Activated CD4-positive, alpha-beta T cell treated with anti-CD3 and anti-CD28 coated beads for 24 hours (primary cell): ENCODE results near the gene ASCL4.
"Not testable (repeated sequence)": the region's sequence is repeated elsewhere in the genome, so short reads cannot be mapped to it uniquely, and the experiment has no call there.

ENCODE experiments used
- DNase-seq, 2 donors: peaks; one replicate each; pipeline ENCODE4 v3.0.0-alpha.2; 2020; ENCODE audit warnings: low read depth in 2 of 2

Gene ASCL4, protein sequence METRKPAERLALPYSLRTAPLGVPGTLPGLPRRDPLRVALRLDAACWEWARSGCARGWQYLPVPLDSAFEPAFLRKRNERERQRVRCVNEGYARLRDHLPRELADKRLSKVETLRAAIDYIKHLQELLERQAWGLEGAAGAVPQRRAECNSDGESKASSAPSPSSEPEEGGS

DNA sequence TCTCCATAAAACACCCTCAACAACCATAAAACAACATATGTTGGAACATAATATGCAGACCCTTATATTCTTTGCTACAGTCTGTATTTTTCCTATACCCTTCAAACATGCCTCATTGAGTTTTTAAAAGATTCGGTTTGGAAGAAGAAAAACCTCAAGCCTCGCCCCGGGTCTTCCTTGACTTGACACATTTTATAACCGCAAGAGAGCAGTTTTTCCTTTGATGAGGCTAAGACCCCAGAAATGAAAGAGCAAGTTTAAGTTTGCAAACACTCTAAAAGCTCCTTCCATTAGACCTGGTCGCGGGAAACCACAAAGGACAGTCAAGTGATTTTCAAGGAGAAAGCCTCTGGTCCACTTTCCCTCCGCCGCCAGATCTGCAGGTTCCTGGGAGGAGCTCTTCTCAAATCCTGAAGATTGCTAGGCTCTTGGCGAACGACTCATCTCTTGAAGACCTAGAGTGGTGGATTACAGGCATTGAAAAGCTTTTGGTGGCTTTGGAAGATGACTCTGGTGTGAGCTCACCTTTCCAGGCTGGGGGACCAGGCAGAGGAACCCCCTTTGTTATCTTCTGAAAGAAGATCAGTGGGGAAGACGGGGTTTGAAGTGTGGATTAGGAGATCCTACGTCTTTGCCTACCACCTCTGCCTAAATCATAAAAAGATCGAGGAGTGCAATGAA, at the start of gene ASCL4:
TSS of gene ASCL4 (plus strand) at position 356 of the 681 bp plus-strand sequence. CDS start 515 bp downstream, outside the sequence.
- no peak for DNase-seq

DNA sequence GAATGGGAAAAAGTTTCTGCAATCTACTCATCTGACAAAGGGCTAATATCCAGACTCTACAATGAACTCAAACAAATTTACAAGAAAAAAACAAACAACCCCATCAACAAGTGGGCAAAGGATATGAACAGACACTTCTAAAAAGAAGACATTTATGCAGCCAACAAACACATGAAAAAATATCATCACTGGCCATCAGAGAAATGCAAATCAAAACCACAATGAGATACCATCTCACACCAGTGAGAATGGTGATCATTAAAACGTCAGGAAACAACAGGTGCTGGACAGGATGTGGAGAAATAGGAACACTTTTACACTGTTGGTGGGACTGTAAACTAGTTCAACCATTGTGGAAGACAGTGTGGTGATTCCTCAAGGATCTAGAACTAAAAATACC, 47.2 kb upstream of the ASCL4 start:
- not testable (repeated sequence) for DNase-seq

DNA sequence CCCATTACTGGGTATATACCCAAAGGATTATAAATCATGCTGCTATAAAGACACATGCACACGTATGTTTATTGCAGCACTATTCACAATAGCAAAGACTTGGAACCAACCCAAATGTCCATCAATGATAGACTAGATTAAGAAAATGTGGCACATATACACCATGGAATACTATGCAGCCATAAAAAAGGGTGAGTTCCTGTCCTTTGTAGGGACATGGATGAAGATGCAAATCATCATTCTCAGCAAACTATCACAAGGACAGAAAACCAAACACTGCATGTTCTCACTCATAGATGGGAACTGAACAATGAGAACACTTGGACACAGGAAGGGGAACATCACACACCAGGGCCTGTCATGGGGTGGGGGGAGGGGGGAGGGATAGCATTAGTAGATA, 46.8 kb upstream of the ASCL4 start:
- DNase-seq: not testable (repeated sequence)

DNA sequence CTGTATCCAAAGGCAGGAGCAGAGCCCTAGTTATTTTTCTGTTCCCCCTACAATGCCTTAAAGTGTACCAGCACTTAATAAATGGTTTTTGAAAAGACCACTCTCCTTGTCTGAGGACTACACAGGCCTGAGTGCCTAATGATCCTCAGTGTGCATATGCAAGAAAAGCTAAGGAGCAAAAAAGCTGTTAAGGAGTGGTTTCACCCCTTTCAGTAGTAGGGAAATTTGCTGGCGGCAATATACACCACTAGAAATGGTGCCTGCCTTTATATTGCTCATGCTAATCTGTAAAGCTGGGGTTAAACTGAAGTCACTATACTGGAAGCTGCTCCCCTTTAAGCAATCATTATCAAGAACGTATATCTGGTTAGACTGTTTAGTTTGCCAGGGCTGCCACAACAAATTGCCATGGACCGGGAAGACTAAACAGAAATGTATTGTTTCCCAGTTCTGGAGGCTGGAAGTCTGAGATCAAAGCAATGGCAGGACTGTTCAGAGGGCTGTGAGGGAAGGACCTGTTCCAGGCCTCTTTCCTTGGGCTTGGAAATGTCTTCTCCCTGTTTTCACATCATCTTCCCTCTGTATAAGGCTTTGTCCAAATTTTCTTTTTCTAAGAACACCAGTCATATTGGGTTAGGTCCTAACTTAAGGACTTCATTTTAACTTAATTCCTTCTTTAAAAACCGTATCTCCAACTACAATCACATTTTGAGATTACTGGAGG, 43.7 kb upstream of the ASCL4 start:
- no peak for DNase-seq

DNA sequence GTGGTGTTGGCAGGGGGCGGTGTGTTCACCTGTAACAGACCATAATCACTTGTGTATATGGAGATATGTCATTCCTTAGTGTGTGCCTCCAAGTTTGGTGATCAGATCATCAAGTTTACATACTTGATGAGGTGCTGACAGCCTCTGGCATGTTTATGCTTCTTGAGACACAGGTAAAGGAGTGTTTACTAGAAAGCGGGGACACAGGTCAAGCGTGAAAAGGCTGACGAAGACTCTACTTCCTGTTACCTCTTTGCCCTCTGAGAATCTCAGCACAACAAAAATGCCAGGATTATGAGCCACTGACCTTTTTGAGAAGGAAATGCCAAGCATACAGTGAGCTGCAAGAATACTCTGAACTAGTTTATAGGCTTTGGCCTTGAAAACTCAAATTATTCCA, 43.1 kb upstream of the ASCL4 start:
- DNase-seq: no peak

DNA sequence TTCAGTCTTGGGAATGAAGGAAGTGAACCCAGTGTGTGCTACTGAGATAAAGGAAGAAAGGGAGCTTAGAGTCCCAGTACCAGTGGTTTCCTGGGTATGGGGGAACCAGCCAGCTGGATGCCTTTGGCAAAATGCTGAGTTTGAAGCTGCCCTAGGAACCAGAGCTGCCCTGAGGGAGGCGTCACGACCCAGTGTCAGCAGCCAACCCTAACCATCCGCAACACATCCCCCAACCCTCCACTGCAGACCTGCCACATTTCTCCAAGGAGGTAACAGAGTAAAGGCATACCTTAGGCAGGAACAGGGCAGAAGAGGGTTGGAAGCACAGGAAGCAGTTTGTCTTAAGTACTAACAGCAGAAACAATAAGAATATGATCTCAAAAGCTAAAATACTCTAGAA, 42.1 kb upstream of the ASCL4 start:
- no peak for DNase-seq

DNA sequence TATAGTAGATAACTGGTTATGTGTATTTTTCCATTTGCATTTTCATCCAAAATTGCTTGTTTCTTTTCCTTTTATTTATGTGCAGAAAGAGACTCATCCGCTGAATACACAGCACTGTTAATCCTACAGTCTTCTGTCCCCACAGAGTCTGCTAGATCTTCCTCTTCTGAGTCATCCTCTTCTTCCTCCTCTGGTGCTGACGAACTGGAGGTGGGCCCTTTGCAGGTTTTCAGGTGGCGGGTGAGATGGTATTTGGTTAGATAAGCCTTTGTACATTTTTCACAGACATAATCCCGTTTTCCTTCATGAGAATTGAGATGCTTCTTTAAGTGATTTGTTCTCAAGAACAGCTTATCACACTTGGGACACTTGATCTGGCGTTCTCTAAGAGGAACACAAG, 40.4 kb upstream of the ASCL4 start:
- DNase-seq: no peak

DNA sequence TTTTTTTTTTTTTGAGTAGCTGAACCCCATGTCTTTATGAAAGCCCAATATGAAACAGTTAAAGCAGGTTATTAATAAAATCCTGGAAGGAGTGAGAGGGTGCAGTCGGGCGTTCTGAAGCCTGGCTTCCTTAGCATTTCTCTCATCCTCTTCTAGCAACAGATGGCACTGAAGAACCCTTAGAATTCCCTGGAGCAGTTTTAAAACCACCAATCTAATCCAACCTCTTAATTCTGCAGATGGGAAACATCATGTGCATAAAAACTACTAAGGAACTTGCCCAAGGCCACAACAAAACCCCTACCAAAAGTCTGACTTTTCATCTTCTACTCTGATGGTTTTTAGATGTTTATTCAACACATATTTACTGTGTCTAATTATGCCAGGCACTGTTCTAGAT, 38.7 kb upstream of the ASCL4 start:
- DNase-seq: no peak

DNA sequence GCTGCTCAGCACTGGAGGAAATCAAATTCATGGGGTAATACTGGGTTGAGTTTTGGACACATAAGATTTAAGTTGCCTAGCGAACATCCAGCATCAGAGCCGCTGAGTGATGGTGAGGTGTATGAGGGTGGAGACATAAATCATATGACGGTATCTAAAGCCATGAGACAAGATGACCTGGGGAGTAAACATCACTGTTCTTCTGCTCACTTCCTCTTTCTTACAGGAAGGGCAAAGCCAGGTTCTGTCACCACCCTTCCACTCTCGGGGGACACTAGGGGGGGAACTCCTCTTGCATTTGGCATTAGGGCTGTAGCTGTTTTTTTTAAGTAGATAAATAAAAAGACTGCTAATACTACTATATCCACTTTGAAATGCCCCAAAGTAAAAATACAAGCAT, 37.6 kb upstream of the ASCL4 start:
- no peak for DNase-seq

DNA sequence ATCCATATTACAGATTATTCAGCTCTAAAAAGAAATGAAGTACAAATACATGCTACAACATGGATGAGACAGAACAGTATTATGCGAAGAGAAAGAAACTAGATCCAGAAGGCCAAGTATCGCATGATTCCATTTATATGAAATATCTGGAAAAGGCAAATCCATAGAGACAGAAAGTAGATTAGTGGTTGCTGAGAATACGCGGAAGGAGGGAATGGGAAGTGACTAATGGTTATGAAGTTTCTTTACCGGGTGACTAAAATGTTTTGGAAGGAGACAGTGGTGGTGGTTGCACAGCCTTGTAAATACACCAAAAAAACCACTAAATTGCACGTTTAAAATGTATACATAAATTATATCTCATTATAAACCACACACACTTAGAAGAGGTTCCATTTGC, 26.0 kb upstream of the ASCL4 start:
- no peak for DNase-seq

DNA sequence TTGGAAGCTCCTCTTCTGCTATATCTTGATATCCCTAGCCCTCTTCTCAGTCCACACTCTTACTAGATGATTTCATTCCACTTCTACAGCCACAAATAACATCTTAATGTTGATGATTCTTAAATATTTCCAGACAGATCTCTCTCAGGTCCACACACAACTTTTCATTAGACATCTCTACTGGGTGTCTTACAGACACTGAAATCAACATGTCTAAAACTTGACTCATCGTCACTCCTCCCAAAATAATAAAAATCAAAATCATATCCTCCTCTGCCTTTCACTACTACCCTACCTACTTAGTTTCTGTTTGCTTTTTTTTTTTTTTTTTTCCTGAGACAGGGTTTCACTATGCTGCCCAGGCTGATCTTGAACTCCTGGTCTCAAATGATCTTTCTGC, 25.4 kb upstream of the ASCL4 start:
- DNase-seq: no peak

DNA sequence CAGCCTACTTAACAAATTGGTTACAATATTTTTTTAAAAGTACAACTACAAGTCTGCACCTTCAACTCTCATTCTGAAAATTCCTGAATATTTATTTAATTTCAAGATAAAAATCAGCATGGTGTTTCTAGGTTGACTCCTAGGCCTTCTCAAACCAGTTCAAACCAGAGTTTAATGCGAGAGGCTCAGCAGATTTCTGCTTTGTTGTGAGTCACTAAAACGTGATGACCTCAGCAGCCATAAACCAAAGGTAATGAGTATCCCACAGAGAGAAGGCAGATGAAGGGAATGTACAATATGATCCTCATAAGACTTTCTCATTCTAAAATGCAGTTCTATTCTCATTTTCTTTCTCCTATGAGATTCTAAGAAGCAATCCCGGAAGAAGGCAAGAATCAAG, 15.1 kb upstream of the ASCL4 start:
- peak in 1 of 2 donors; percentile 13 for DNase-seq

DNA sequence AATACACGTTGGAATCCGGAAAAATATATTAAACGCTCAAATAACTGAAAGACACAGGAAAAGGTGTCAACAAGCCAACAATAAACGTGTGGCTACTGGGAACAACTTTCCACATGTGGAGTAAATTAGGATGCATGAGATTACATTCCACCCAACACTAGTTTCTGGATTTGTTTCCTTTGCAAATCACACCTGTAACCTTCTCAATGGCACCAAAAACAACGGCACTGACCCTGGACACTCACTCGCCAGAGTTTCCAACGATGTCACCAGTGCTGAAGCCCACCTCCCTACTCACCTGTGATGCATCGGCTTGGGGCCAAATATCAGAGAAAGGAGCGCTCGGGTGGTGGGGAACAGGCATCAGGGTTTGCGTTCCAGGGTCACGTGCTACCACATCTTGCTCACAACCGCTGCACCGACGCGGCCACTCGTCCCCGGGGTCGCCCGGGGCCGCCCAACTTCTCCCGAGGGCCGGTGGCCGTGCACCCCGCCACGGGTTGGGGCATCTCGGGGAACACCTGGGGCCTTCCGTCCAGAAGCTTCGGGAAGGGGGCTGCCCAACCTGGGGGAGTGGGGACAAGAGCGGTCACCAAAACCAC, 14.2 kb upstream of the ASCL4 start:
- DNase-seq: peak; percentile 11 to 12

DNA sequence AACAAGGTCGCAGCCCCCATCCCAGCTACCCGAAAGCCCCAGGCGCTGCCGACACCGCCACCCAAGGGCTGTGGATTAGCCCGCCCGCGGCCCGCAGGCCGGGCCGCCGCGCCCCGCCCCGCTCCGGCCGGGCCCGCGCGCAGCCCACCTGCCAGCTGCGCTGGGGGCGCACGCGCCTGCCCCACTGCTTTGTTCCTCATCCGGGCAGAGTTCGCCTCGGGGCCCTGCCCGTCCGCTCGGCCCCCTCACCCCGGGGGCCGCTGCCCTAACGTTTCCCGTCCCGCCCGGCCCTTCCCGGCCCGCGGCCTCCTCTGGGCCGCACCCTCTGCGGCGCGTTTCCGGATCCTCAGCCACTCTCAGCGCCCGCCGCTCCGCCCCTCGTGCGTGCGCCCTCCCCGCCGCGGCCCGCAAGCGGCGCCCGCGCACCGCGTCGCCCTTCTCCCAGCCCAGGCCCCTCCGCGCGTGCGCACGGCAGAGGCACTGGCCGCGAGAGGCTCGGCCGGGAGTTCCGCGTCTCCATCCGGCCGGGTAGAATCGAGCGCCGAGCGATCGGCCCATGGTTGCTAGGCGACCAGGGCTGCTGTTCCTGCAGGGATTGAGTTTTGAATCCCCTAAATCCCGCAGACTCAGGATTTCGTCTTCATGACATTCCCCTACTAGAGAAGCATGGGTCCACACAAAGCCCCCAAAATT, 13.5 kb upstream of the ASCL4 start, which contains the start of gene PRDM4:
TSS of gene PRDM4 (minus strand) at position 329 of the 693 bp plus-strand sequence. CDS start 622 bp downstream, outside the sequence.
- peak; percentile 81 to 89 for DNase-seq

DNA sequence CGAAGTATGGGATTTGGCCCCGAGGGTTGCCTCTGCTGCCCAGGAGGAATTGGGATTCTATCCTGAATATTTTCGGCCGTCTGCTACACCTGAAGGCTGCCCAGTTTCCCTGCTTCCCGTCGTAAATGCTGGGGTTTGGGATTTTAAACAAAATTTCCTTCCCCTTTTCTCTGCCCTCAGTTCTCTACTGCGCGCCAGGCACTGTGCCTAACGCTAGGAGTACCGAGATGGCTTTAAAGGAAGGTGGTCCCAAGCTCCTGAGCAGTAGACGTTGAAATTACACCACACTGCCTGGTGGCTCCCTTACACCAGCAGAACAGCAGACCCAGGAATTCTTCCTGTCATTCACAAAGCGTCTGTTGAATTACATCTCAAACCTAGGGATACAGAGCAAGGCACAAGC, 13.0 kb upstream of the ASCL4 start:
- DNase-seq: peak in 1 of 2 donors; percentile 3

DNA sequence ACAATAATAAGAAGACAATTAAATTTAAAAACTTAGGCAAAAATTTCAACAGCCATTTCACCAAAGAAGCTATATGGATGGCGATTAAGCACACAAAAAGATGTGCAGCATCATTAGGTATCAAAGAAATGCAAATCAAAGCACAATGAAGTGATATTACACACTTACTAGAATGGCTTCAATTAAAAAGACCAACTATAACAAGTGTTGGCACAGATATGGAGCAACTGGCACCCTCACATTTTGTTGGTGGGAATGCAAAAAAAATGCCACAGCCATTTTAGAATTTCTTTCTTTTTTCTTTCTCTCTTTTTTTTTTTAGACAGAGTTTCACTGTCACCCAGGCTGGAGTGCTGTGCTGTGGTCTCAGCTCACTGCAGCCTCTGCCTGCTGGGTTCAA, 11.6 kb upstream of the ASCL4 start:
- no peak for DNase-seq

DNA sequence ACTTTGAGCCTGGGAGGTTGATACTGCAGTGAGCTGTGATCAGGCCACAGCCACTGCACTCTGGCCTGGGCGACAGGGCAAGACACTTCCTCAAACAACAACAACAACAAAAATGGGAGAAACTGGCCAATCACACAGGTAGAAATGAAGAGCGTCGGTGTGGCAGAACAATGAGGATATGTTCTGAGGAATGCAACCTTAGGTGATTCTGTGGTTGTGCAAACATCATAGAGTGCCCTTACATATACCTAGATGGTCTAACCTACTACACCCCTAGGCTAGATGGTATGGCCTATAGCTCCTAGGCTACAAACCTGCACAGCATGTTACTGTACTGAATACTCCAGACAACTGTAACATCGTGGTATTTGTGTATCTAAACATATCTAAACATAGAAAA, 9.9 kb upstream of the ASCL4 start:
- no peak for DNase-seq

DNA sequence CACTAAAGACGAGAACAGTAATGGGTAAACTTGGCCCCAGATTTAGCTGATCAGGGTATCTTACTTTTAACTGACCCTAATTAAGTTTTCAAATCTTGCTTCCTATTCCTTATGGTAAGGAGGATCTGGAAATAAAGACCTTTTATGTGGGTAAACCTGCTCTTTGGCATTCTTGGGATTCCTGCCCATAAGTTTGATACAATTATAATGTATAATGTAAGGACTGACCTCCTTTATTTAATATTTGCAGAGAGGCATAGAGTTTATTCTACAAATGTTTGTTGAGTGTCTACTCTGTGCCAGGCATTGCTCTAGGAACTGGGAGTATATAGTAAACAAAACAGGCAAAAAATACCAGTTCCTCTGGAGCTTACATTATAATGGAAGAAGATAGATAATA, 9.2 kb upstream of the ASCL4 start:
- DNase-seq: no peak

DNA sequence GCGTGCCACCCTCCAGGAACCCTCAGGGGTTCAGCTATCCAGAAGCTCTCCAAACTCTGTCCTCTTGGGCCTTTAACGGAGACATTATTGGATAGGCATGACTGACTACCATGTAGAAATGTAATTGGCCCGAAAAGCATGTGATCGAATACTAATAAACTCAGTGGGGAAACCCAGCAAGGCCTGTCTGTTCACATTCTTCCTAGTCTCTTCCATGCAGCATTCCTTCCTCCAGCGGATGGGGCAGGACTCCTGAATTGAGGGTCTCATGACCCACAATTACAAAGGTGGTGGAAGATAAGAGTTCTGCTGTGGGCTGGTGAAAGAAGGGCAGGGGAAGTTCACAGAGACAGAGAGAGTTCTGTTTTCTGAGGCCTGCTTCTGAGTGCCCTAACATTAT, 7.0 kb upstream of the ASCL4 start:
- DNase-seq: no peak

DNA sequence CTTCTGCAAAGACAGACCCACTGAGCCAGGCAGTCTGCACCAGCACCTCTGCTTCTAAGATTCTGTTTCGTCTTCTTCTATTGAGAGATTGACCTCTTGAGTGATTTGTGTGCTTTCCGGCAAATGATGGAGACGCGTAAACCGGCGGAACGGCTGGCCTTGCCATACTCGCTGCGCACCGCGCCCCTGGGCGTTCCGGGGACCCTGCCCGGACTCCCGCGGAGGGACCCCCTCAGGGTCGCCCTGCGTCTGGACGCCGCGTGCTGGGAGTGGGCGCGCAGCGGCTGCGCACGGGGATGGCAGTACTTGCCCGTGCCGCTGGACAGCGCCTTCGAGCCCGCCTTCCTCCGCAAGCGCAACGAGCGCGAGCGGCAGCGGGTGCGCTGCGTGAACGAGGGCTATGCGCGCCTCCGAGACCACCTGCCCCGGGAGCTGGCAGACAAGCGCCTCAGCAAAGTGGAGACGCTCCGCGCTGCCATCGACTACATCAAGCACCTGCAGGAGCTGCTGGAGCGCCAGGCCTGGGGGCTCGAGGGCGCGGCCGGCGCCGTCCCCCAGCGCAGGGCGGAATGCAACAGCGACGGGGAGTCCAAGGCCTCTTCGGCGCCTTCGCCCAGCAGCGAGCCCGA, 703 bp downstream of the ASCL4 start:
- no peak for DNase-seq

DNA sequence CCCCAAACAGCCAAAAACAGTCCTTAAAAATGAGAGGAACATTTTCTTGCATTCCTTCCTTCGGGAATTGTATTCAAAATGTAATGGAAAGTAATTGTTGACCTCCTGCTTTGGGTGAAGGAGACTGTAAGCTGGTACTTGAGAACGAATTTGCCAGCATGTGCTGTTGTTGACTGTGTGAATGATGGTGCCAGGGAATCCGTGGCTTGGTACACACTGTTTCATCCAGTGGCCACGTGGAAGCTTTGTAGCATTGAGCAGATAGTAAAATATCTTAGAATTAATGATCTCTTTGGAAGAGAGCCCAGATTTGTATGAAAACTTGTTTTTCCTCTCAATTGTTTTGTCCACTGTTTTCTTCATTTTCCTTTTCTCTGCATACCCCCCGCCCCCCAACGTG, 1.7 kb downstream of the ASCL4 start:
- DNase-seq: no peak
